WERI-Rb-1 (cell line): Measurements from ENCODE around the gene CAMTA1.
"Not testable (repeated sequence)": the region's sequence is repeated elsewhere in the genome, so short reads cannot be mapped to it uniquely, and the experiment has no call there.

ENCODE experiments used
- DNase-seq: peaks from one replicate; pipeline ENCODE4 v3.0.0-alpha.2; 2020
- H3K27ac ChIP-seq: fragments of 250-450 bp; sonication (Bioruptor Pico); 2 replicates; pipeline ENCODE4 v1.5.1; 2020; ENCODE audit warnings: mild to moderate bottlenecking, moderate library complexity
- H3K27me3 ChIP-seq: fragments of 250-450 bp; sonication (Bioruptor Pico); 2 replicates; pipeline ENCODE4 v1.5.1; 2021; ENCODE audit warnings: mild to moderate bottlenecking, low read depth, moderate library complexity; ENCODE audit not compliant: insufficient read depth, severe bottlenecking
- H3K36me3 ChIP-seq: fragments of 250-450 bp; sonication (Bioruptor Pico); 2 replicates; pipeline ENCODE4 v1.5.1; 2020; ENCODE audit warnings: mild to moderate bottlenecking, moderate library complexity
- H3K4me3 ChIP-seq: 2 replicates; pipeline ENCODE4 v1.5.1; 2011; ENCODE audit warnings: low read depth, mild to moderate bottlenecking, control low read depth, low read length
- H3K9me3 ChIP-seq: fragments of 250-450 bp; sonication (Bioruptor Pico); 2 replicates; pipeline ENCODE4 v1.5.1; 2021; ENCODE audit warnings: mild to moderate bottlenecking, moderate library complexity; ENCODE audit not compliant: severe bottlenecking
- CTCF ChIP-seq: IDR thresholded peaks from 2 replicates; pipeline ENCODE4 v1.5.1; 2011; ENCODE audit warnings: low read depth, mild to moderate bottlenecking, control low read depth, inconsistent platforms, low read length

CAMTA1 gene

GRCh38 chr1:7159116-7159781 is 374.0 kb downstream of the CAMTA1 start:
- no peak for TF ChIP-seq CTCF
- no peak for DNase-seq
- H3K4me3 ChIP-seq = no peak overlapping the region

DNA sequence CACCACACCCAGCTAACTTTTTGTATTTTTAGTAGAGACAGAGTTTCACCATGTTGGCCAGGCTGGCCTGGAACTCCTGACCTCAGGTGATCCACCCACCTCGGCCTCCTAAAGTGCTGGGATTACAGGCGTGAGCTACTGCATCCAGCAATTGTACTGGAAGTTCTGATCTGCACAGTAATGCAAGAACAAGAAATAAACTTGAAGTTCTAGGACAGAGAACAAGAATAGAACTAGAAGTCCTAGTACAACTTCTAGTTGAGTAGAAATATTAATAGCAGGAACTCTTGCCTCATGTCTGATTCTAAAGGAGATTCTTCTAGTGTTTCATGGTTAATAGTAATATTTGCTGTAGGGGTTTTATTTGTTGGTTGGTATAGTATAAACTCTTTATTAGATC is 383.3 kb downstream of the CAMTA1 start:
- H3K36me3 ChIP-seq, H3K27ac ChIP-seq, H3K9me3 ChIP-seq, DNase-seq, H3K4me3 ChIP-seq, H3K27me3 ChIP-seq: not testable (repeated sequence)

More at GRCh38 chr1:7159116-7159781, 374.0 kb downstream of the CAMTA1 start:
- H3K27ac ChIP-seq = no peak overlapping the region
- no peaks in the 10 kb centered on the region for H3K9me3 ChIP-seq
- no peaks in the 10 kb centered on the region for H3K27me3 ChIP-seq
- no peaks in the 10 kb centered on the region for H3K36me3 ChIP-seq

DNA sequence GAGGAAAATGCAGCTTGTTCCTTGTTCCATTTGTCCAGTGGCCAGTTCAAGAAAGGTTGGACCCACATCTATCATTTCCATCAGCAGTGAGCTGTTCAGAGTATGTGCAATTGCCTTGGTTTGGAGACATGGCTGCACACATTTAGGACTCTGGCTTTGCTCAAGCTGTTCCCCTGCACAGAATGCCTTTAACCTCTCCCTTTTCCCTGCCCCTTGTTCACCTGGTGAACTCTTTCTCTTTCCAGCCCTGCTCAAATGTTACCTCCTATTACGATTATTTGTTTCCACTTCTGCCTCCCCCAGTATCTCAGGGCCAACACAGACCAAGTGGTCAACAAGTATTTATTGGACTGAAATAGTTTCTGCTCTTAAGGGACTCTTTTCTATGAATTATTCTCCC is 385.9 kb downstream of the CAMTA1 start:
- no peaks in the 10 kb centered on the region for H3K27me3 ChIP-seq
- H3K4me3 ChIP-seq = no peak overlapping the region
- DNase-seq = no peak
- no peaks in the 10 kb centered on the region for H3K9me3 ChIP-seq
- no peak for TF ChIP-seq CTCF
- H3K27ac ChIP-seq = no peak overlapping the region
- H3K36me3 ChIP-seq = no peaks in the 10 kb centered on the region

DNA sequence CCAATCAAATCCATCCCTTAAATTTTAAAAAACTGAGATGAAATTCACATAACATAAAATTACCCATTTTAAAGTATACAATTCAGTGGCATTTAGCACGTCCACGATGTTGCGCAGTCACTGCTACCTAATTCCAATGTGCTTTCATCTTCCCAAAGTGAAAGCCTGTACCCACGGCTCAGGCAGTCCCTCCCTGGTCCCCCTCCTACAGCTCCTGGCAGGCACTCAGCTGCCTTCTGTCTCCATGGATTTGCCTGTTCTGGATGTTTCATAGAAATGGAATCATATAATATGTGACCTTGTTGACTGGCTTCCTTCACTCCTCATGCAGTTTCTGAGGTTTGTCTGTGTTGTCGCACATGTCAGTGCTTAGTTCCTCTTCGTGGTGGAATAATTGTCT is 386.3 kb downstream of the CAMTA1 start:
- H3K27me3 ChIP-seq = no peaks in the 10 kb centered on the region
- H3K27ac ChIP-seq = no peak overlapping the region
- TF ChIP-seq CTCF = no peak
- DNase-seq = no peak
- H3K4me3 ChIP-seq = no peak overlapping the region
- no peaks in the 10 kb centered on the region for H3K9me3 ChIP-seq
- no peaks in the 10 kb centered on the region for H3K36me3 ChIP-seq

DNA sequence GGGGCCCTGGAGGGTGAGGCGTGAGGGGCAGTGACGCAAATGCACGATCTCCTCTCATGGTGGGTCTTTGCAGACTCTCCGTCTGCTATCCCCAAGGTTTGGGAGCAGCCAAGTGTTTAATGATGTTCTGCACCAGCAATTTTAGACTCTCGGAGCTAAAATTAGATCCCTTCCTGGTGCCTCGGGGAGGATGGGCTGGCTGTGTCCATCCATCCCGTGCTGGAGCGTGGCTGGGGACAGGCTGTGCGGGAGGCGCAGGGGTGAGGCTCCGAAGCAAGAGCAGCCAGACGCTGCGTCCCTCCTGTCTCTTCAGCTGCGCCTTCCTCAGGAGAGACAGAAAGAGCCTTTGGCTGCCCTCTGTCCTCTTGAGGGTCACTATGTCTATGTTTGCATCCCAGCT is 387.6 kb downstream of the CAMTA1 start:
- Histone ChIP-seq H3K4me3 (no peak overlapping the region), H3K27me3 (no peaks in the 10 kb centered on the region), H3K9me3 (no peaks in the 10 kb centered on the region), H3K36me3 (no peaks in the 10 kb centered on the region), H3K27ac (no peak overlapping the region)
- no peak for DNase-seq
- TF ChIP-seq CTCF = no peak

DNA sequence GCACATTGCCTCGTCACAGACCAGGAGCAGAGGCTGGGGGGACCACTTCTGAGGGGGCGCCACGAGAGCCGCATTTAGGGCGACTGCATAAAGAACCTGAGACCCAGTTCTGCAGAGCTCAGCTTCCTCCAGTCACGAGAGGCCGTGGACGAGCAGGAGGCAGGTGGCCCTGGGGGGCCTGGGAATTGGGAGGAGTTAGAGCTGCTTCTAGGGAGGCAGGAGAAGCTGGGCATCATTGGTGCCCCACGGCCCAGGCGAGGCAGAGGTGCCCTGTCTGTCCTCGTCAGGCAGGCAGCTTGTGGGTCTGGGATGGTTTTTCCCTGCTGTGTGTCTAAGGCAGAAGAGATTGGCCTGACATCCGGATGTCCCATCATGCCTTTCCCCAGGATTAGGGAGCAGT is 389.3 kb downstream of the CAMTA1 start:
- Histone ChIP-seq H3K4me3 (no peak overlapping the region), H3K27me3 (no peaks in the 10 kb centered on the region), H3K9me3 (no peaks in the 10 kb centered on the region), H3K27ac (no peak overlapping the region), H3K36me3 (no peaks in the 10 kb centered on the region)
- DNase-seq = no peak
- no peak for TF ChIP-seq CTCF
